ENCODE measurements around the gene MYBPH. TPM values are rescaled to one million over a fixed set of nuclear protein-coding genes. Genes with fewer than 3 reads are reported as not detected.

The MYBPH gene
- polyA plus RNA-seq, 3 donors, result 0.04 to 0.52 (median 0.16) TPM

DNA sequence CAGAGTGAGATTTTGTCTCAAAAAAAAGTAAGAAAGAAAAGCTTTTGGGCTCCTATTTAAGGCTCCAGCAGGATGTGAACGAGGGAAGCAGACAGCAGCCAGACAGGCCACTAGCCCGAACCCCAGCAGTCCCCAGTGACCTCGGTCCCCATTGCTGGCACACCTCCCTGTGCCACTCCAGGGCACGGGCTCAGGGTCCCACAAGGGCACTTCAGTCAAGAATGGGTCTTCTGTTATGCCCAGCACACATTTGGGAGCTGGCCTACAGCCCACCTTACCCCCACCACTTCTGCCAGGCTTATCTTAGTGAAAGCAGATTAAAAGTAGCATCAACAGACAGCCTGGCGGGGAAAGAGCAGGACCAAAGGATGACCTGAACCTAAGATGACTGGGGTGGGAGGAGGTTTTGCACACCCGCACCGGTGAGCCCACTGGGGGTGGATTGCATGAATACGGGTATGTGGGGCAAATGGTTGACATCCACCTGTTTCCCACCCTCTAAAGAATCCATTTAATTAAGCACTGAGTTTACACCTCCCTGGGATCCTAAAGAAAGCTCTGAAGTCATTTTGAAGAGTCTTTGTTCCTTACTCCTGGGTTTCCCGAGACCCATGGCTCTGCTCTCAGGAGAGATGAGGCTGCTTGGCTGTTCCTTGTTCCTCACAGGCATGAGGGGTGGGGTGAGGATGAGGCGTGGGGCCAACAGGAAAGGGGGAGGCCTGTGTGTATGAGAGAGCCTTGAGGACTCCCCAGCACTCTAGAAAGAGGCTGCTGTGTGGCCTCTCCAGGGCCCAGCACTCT, 6.2 kb upstream of the MYBPH start:
- no peak overlapping the region for H3K4me2 ChIP-seq (replicated peaks; ENCODE audit: extremely low read depth, low read length, poor library complexity, severe bottlenecking)
- no peak overlapping the region for H2AFZ ChIP-seq (ENCODE audit: insufficient read depth, low read depth, low read length, poor library complexity, severe bottlenecking)
- H3K27me3 Mint-ChIP-seq (ENCODE audit: low read depth in 3 of 3), result peaks cover 0 to 19% (median 17%) of the 10 kb centered on the region in 3 donors
- no peaks in the 10 kb centered on the region for H4K20me1 ChIP-seq (ENCODE audit: insufficient read depth, low read length)
- H3K79me2 ChIP-seq (ENCODE audit: insufficient read depth, low read length), result no peaks in the 10 kb centered on the region
- H3K9ac ChIP-seq (ENCODE audit: insufficient read depth, low read length, poor library complexity, severe bottlenecking), result no peak overlapping the region
- H3K4me1 Mint-ChIP-seq, result peaks cover 38% of the 10 kb centered on the region
- intact Hi-C loops (cut with micrococcal nuclease), result no loop called here
- no peaks in the 10 kb centered on the region for H3K9me3 Mint-ChIP-seq
- no peaks in the 10 kb centered on the region for H3K27me3 ChIP-seq (ENCODE audit: control insufficient read depth in 2 of 2, insufficient read depth in 2 of 2, low read length in 2 of 2)
- 79% methylated on average over 5 of the region's 10 CpGs for WGBS (ENCODE audit: insufficient coverage)
- H3K4me3 Mint-ChIP-seq, result no peak overlapping the region
- no peak for DNase-seq
- no peaks in the 10 kb centered on the region for H3K9me3 ChIP-seq (replicated peaks in 1 of 2; ENCODE audit: control insufficient read depth in 1 of 2, insufficient read depth in 1 of 2, low read length in 2 of 2)
- no peaks in the 10 kb centered on the region for H3K36me3 Mint-ChIP-seq
- H3K4me1 ChIP-seq (ENCODE audit: control insufficient read depth in 1 of 2, insufficient read depth in 2 of 2, low read length in 2 of 2), result peaks cover 22 to 26% of the 10 kb centered on the region in 2 donors
- no peaks in the 10 kb centered on the region for H3K36me3 ChIP-seq (replicated peaks in 1 of 2; ENCODE audit: control insufficient read depth in 1 of 2, insufficient read depth in 2 of 2, low read length in 2 of 2)
- no peak overlapping the region for H3K27ac ChIP-seq (ENCODE audit: low read depth in 1 of 2, low read length in 2 of 2)
- H3K27ac Mint-ChIP-seq, result no peak overlapping the region
- TF ChIP-seq, protein P1, sequence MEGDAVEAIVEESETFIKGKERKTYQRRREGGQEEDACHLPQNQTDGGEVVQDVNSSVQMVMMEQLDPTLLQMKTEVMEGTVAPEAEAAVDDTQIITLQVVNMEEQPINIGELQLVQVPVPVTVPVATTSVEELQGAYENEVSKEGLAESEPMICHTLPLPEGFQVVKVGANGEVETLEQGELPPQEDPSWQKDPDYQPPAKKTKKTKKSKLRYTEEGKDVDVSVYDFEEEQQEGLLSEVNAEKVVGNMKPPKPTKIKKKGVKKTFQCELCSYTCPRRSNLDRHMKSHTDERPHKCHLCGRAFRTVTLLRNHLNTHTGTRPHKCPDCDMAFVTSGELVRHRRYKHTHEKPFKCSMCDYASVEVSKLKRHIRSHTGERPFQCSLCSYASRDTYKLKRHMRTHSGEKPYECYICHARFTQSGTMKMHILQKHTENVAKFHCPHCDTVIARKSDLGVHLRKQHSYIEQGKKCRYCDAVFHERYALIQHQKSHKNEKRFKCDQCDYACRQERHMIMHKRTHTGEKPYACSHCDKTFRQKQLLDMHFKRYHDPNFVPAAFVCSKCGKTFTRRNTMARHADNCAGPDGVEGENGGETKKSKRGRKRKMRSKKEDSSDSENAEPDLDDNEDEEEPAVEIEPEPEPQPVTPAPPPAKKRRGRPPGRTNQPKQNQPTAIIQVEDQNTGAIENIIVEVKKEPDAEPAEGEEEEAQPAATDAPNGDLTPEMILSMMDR (IDR thresholded peaks at IDR 0.05), result no peak
- H3K4me3 ChIP-seq (replicated peaks in 1 of 3; ENCODE audit: low read depth in 2 of 3, low read length in 3 of 3), result no peak overlapping the region

GRCh38 chr1:203180611-203181330, 5.1 kb upstream of the MYBPH start:
- H3K27me3 Mint-ChIP-seq (ENCODE audit: low read depth in 3 of 3), result peaks cover 0 to 13% (median 12%) of the 10 kb centered on the region in 3 donors
- Histone ChIP-seq H3K9me3 (replicated peaks in 1 of 2; ENCODE audit: control insufficient read depth in 1 of 2, insufficient read depth in 1 of 2, low read length in 2 of 2) (no peaks in the 10 kb centered on the region), H3K4me1 (ENCODE audit: control insufficient read depth in 1 of 2, insufficient read depth in 2 of 2, low read length in 2 of 2) (peaks cover 24 to 31% of the 10 kb centered on the region in 2 donors), H3K79me2 (ENCODE audit: insufficient read depth, low read length) (no peaks in the 10 kb centered on the region), H3K36me3 (replicated peaks in 1 of 2; ENCODE audit: control insufficient read depth in 1 of 2, insufficient read depth in 2 of 2, low read length in 2 of 2) (no peaks in the 10 kb centered on the region), H3K4me3 (replicated peaks in 1 of 3; ENCODE audit: low read depth in 2 of 3, low read length in 3 of 3) (no peak overlapping the region), H4K20me1 (ENCODE audit: insufficient read depth, low read length) (no peaks in the 10 kb centered on the region), H2AFZ (ENCODE audit: insufficient read depth, low read depth, low read length, poor library complexity, severe bottlenecking) (no peak overlapping the region), H3K9ac (ENCODE audit: insufficient read depth, low read length, poor library complexity, severe bottlenecking) (no peak overlapping the region), H3K27ac (ENCODE audit: low read depth in 1 of 2, low read length in 2 of 2) (no peak overlapping the region), H3K4me2 (replicated peaks; ENCODE audit: extremely low read depth, low read length, poor library complexity, severe bottlenecking) (no peak overlapping the region), H3K27me3 (ENCODE audit: control insufficient read depth in 2 of 2, insufficient read depth in 2 of 2, low read length in 2 of 2) (no peaks in the 10 kb centered on the region)
- WGBS (ENCODE audit: insufficient coverage), result 90% methylated on average over 6 of the region's 11 CpGs
- DNase-seq, result no peak
- intact Hi-C loops (cut with micrococcal nuclease), result no loop called here
- no peaks in the 10 kb centered on the region for H3K36me3 Mint-ChIP-seq
- H3K9me3 Mint-ChIP-seq, result no peaks in the 10 kb centered on the region
- H3K27ac Mint-ChIP-seq, result no peak overlapping the region
- TF ChIP-seq, protein P1 (IDR thresholded peaks at IDR 0.05), result no peak
- no peak overlapping the region for H3K4me3 Mint-ChIP-seq
- peaks cover 40% of the 10 kb centered on the region for H3K4me1 Mint-ChIP-seq
